Mesodermal cell (in vitro differentiated cells): Measurements from ENCODE around the gene KREMEN1.

Source experiments
- H3K27ac ChIP-seq: 2 replicates; pipeline ENCODE4 v1.7.0; 2013; ENCODE audit warnings: mild to moderate bottlenecking, low read depth, low read length, moderate library complexity; ENCODE audit not compliant: severe bottlenecking
- H3K36me3 ChIP-seq: 2 replicates; pipeline ENCODE4 v1.7.1; 2013; ENCODE audit warnings: mild to moderate bottlenecking, low read length, moderate library complexity; ENCODE audit not compliant: control insufficient read depth, insufficient read depth
- H3K4me1 ChIP-seq: one replicate; pipeline ENCODE4 v1.7.1; 2013; ENCODE audit warnings: mild to moderate bottlenecking, low read length; ENCODE audit not compliant: insufficient read depth, control insufficient read depth, poor library complexity, severe bottlenecking
- H3K4me3 ChIP-seq: 2 replicates; pipeline ENCODE4 v1.7.0; 2013; ENCODE audit warnings: low read length, control low read depth, mild to moderate bottlenecking; ENCODE audit not compliant: insufficient read depth, poor library complexity, severe bottlenecking; ENCODE audit errors: extremely low read depth
- H3K9me3 ChIP-seq: 2 replicates; pipeline ENCODE4 v1.7.1; 2013; ENCODE audit warnings: mild to moderate bottlenecking, low read length, moderate library complexity; ENCODE audit not compliant: control insufficient read depth
- WGBS, 2 experiments: methylation state at CpG; one replicate each; pipeline ENCODE4 v1.1.5; 2013; ENCODE audit warnings: missing lambda C conversion rate in 2 of 2; ENCODE audit not compliant: insufficient coverage in 2 of 2; 5-methylcytosine and 5-hydroxymethylcytosine counted together

KREMEN1 gene

GRCh38 chr22:29134448-29134847 is 61.6 kb downstream of the KREMEN1 start:
- WGBS, 2 experiments: 96 to 100% methylated on average over 1 to 4 of the region's 4 CpGs
- peaks cover 3% of the 10 kb centered on the region for H3K9me3 ChIP-seq
- H3K36me3 ChIP-seq: peaks cover 3% of the 10 kb centered on the region
- H3K27ac ChIP-seq: no peak overlapping the region
- H3K4me1 ChIP-seq: peaks cover 11% of the 10 kb centered on the region
- no peak overlapping the region for H3K4me3 ChIP-seq

GRCh38 chr22:29136782-29137700 is 64.2 kb downstream of the KREMEN1 start:
- 88 to 92% methylated on average over 31 of the region's 31 CpGs for whole genome bisulfite sequencing, 2 experiments
- no peak overlapping the region for H3K4me3 ChIP-seq
- peaks cover 3% of the 10 kb centered on the region for H3K9me3 ChIP-seq
- H3K27ac ChIP-seq: no peak overlapping the region
- peaks cover 8% of the 10 kb centered on the region for H3K4me1 ChIP-seq
- peaks cover 10% of the 10 kb centered on the region for H3K36me3 ChIP-seq

- Histone ChIP-seq H3K4me3 (no peak overlapping the region), H3K27ac (no peak overlapping the region), H3K36me3 (peaks cover 11% of the 10 kb centered on the region), H3K4me1 (peaks cover 8% of the 10 kb centered on the region), H3K9me3 (peaks cover 1% of the 10 kb centered on the region)
- WGBS, 2 experiments: 93 to 97% methylated on average over 8 to 12 of the region's 13 CpGs
Observed at GRCh38 chr22:29138556-29139305, 65.9 kb downstream of the KREMEN1 start.

GRCh38 chr22:29139965-29140782 is 67.3 kb downstream of the KREMEN1 start:
- H3K4me1 ChIP-seq: peaks cover 5% of the 10 kb centered on the region
- no peak overlapping the region for H3K4me3 ChIP-seq
- H3K27ac ChIP-seq: no peak overlapping the region
- WGBS, 2 experiments: 80 to 82% methylated on average over 4 to 5 of the region's 8 CpGs
- peaks cover 11% of the 10 kb centered on the region for H3K36me3 ChIP-seq
- no peaks in the 10 kb centered on the region for H3K9me3 ChIP-seq

- no peaks in the 10 kb centered on the region for H3K9me3 ChIP-seq
- WGBS, 2 experiments: 46 to 54% methylated on average over 4 to 6 of the region's 10 CpGs
- peaks cover 2% of the 10 kb centered on the region for H3K4me1 ChIP-seq
- H3K4me3 ChIP-seq: no peak overlapping the region
- H3K27ac ChIP-seq: no peak overlapping the region
- peaks cover 11% of the 10 kb centered on the region for H3K36me3 ChIP-seq
Observed at GRCh38 chr22:29141078-29141688, 68.3 kb downstream of the KREMEN1 start.

DNA sequence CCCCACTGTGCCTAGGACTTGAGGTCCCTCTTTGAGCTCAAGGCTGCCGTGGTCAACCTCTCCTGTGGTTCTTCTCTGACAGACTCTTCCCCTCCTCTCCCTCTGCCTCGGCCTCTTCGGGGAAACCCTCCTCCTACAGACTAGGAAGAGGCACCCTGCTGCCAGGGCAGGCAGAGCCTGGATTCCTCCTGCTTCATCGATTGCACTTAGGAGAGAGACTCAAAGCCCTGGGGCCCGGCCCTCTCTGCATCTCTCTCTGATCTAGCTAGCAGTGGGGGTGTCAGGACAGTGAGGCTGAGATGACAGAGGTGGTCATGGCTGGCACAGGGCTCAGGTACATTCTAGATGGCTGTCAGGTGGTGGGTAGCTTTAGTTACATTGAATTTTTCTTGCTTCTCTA is 69.3 kb downstream of the KREMEN1 start:
- Histone ChIP-seq H3K4me1 (peaks cover 2% of the 10 kb centered on the region), H3K27ac (no peak overlapping the region), H3K9me3 (no peaks in the 10 kb centered on the region), H3K4me3 (no peak overlapping the region), H3K36me3 (peaks cover 11% of the 10 kb centered on the region)
- 50 to 57% methylated on average over 5 of the region's 5 CpGs for WGBS, 2 experiments

- H3K4me3 ChIP-seq: no peak overlapping the region
- peaks cover 11% of the 10 kb centered on the region for H3K36me3 ChIP-seq
- no peak overlapping the region for H3K27ac ChIP-seq
- H3K9me3 ChIP-seq: no peaks in the 10 kb centered on the region
- peaks cover 2% of the 10 kb centered on the region for H3K4me1 ChIP-seq
- 87 to 90% methylated on average over 13 to 16 of the region's 16 CpGs for WGBS, 2 experiments
Observed at GRCh38 chr22:29143941-29144785, 71.3 kb downstream of the KREMEN1 start.

DNA sequence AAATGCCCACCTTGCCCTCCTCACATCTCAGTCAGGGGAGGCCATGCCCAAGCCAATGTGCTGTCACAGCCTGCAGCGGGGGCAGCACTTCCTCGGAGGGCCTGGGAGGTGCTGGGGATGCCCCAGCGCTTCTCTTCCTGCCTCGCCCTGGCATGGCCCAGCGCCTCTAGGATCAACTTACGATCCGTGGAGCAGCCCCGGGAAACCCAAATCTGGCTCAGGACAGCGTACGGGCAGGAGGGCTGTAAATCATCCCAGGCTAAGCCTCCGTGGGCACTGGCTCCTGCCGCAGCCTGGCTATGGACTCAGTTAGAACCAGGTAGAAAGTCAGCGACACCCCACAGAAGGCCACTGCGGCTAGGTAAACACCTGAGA is 71.9 kb downstream of the KREMEN1 start:
- WGBS, 2 experiments: 91 to 98% methylated on average over 13 to 14 of the region's 14 CpGs
- Histone ChIP-seq H3K9me3 (no peaks in the 10 kb centered on the region), H3K4me1 (peaks cover 8% of the 10 kb centered on the region), H3K27ac (no peak overlapping the region), H3K36me3 (peaks cover 9% of the 10 kb centered on the region), H3K4me3 (no peak overlapping the region)

- H3K4me1 ChIP-seq: peaks cover 9% of the 10 kb centered on the region
- no peak overlapping the region for H3K4me3 ChIP-seq
- 88% methylated on average over 27 of the region's 27 CpGs for WGBS, 2 experiments
- H3K27ac ChIP-seq: no peak overlapping the region
- H3K9me3 ChIP-seq: no peaks in the 10 kb centered on the region
- H3K36me3 ChIP-seq: peaks cover 8% of the 10 kb centered on the region
Observed at GRCh38 chr22:29145321-29146072, 72.7 kb downstream of the KREMEN1 start.
